NCI-H510A treated with DMSO at 0.1 percent for 48 hours (cell line): ENCODE results near the gene TOP2A.

Experiments
- DNase-seq: peaks from one replicate; lab custom pipeline; 2025; lab: John Stamatoyannopoulos, UW

The TOP2A gene

GRCh38 chr17:40417609-40418427 lies at the start of gene TOP2A:
TSS of gene TOP2A (minus strand) at chr17:40417896. CDS start at chr17:40417791, 105 bp downstream.
- DNase-seq: peak; percentile 99

- DNase-seq: no peak
Measured at GRCh38 chr17:40467281-40467867, 49.7 kb upstream of the TOP2A start.

GRCh38 chr17:40466298-40466971 lies 48.7 kb upstream of the TOP2A start:
- DNase-seq: no peak

GRCh38 chr17:40464392-40464855 lies 46.7 kb upstream of the TOP2A start:
- no peak for DNase-seq

GRCh38 chr17:40463122-40463550 lies 45.4 kb upstream of the TOP2A start:
- no peak for DNase-seq

- no peak for DNase-seq
Measured at GRCh38 chr17:40462343-40463121, 44.8 kb upstream of the TOP2A start.

GRCh38 chr17:40461732-40462342 lies 44.1 kb upstream of the TOP2A start:
- no peak for DNase-seq

GRCh38 chr17:40460968-40461731 lies 43.5 kb upstream of the TOP2A start:
- DNase-seq: no peak

- no peak for DNase-seq
Measured at GRCh38 chr17:40460604-40460967, 42.9 kb upstream of the TOP2A start.

- no peak for DNase-seq
Measured at GRCh38 chr17:40459636-40460603, 42.2 kb upstream of the TOP2A start.

GRCh38 chr17:40458851-40459482 lies 41.3 kb upstream of the TOP2A start:
- no peak for DNase-seq

- no peak for DNase-seq
Measured at GRCh38 chr17:40457964-40458791, 40.5 kb upstream of the TOP2A start.

- no peak for DNase-seq
Measured at GRCh38 chr17:40457369-40457768, 39.7 kb upstream of the TOP2A start.

GRCh38 chr17:40456396-40456951 lies 38.8 kb upstream of the TOP2A start:
- DNase-seq: no peak

GRCh38 chr17:40454613-40454995 lies 36.9 kb upstream of the TOP2A start:
- no peak for DNase-seq

GRCh38 chr17:40453881-40454612 lies 36.4 kb upstream of the TOP2A start:
- no peak for DNase-seq

GRCh38 chr17:40452921-40453378 lies 35.3 kb upstream of the TOP2A start:
- DNase-seq: no peak
